IMR-90 (cell line): ENCODE data around the gene EIF2B2.

Experiments used
- MAFK ChIP-seq: IDR thresholded peaks from 2 replicates; pipeline ENCODE4 v1.6.1; 2012; ENCODE audit warnings: low read depth, low read length, improper control_type of control experiment
- POLR2A ChIP-seq: IDR thresholded peaks from 2 replicates; pipeline ENCODE4 v1.6.1; 2012; ENCODE audit warnings: mild to moderate bottlenecking, low read depth, low read length
- RCOR1 ChIP-seq: IDR thresholded peaks from 2 replicates; pipeline ENCODE4 v1.6.1; 2012; ENCODE audit warnings: mild to moderate bottlenecking, low read length, improper control_type of control experiment; ENCODE audit not compliant: insufficient replicate concordance
- RFX5 ChIP-seq: IDR thresholded peaks from 2 replicates; pipeline ENCODE4 v1.8.0; 2012; ENCODE audit warnings: low read depth, mild to moderate bottlenecking, low read length, moderate library complexity
- TF ChIP-seq, protein P1 (sequence below): conservative IDR thresholded peaks from 2 replicates; pipeline ENCODE4 v1.5.1; 2012; ENCODE audit warnings: mild to moderate bottlenecking, low read depth, low read length, improper control_type of control experiment

DNA sequence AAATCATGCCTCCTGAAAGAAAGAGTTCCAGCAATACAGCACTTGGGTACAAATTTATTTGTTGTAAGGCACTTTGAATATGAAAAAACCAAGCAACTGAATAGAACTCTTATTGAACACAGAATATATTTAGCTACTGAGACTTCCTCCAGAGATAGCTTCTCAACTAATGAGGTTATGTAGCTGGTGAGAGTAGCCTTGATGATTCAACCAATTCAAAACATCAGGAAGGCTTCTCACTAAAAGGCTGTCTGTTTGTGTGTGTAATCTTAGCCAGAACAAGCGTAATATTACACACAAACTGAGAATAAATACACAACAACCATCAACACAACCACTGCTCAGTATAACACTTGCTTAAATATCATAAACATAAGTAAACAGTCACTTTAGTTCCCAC is 20.4 kb downstream of the EIF2B2 start:
- no peak for TF ChIP-seq POLR2A
- no peak for TF ChIP-seq RFX5
- TF ChIP-seq, protein P1, sequence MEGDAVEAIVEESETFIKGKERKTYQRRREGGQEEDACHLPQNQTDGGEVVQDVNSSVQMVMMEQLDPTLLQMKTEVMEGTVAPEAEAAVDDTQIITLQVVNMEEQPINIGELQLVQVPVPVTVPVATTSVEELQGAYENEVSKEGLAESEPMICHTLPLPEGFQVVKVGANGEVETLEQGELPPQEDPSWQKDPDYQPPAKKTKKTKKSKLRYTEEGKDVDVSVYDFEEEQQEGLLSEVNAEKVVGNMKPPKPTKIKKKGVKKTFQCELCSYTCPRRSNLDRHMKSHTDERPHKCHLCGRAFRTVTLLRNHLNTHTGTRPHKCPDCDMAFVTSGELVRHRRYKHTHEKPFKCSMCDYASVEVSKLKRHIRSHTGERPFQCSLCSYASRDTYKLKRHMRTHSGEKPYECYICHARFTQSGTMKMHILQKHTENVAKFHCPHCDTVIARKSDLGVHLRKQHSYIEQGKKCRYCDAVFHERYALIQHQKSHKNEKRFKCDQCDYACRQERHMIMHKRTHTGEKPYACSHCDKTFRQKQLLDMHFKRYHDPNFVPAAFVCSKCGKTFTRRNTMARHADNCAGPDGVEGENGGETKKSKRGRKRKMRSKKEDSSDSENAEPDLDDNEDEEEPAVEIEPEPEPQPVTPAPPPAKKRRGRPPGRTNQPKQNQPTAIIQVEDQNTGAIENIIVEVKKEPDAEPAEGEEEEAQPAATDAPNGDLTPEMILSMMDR: no peak
- no peak for TF ChIP-seq MAFK
- TF ChIP-seq RCOR1: no peak
